Caco-2 (cell line): ENCODE measurements around the gene SERBP1. TPM values are rescaled to one million over a fixed set of nuclear protein-coding genes. Genes with fewer than 3 reads are reported as not detected.

Experiments used
- BruUV-seq: library from RNA; stranded (reverse); fragments of 400-500 nt; replicated peaks from 2 replicates; lab custom pipeline; 2021; lab: Mats Ljungman, UMichigan
- CTCF ChIA-PET: fragments of 300-600 bp; sonication (Branson Sonifier 250); formaldehyde crosslinking; loops from one replicate; lab custom pipeline; 2022; ENCODE audit warnings: antibody characterized with exemption; lab: Charles Lee
- POLR2A ChIA-PET: fragments of 300-600 bp; sonication (Branson Sonifier 250); formaldehyde crosslinking; loops from one replicate; lab custom pipeline; 2022; ENCODE audit warnings: antibody characterized with exemption; lab: Charles Lee
- DNase-seq, 2 experiments: peaks; one replicate each; pipeline versions ENCODE4 v3.0.0 to v3.0.0-alpha.2; 2020 to 2022
- H3K27me3 ChIP-seq: replicated peaks from 2 replicates; pipeline ENCODE4 v1.6.0; 2011; ENCODE audit warnings: low read length; ENCODE audit not compliant: control insufficient read depth, insufficient read depth
- H3K36me3 ChIP-seq: 2 replicates; pipeline ENCODE4 v1.5.1; 2011; ENCODE audit warnings: low read length; ENCODE audit not compliant: control insufficient read depth, insufficient read depth
- H3K4me1 ChIP-seq: fragments of 250-450 bp; sonication (Bioruptor Pico); 2 replicates; pipeline ENCODE4 v1.5.1; 2020; ENCODE audit warnings: mild to moderate bottlenecking
- H3K4me3 ChIP-seq: 2 replicates; pipeline ENCODE4 v1.5.1; 2011; ENCODE audit warnings: low read depth, mild to moderate bottlenecking, control low read depth, low read length
- H3K9me3 ChIP-seq: fragments of 250-450 bp; sonication (Bioruptor Pico); 2 replicates; pipeline ENCODE4 v1.5.1; 2020; ENCODE audit warnings: mild to moderate bottlenecking, moderate library complexity
- H3K27ac Mint-ChIP-seq: one replicate; pipeline ENCODE4 v1.8.0; 2022; ENCODE audit warnings: mixed read lengths; ENCODE audit not compliant: unreplicated experiment
- H3K27me3 Mint-ChIP-seq: one replicate; pipeline ENCODE4 v1.8.0; 2022; ENCODE audit warnings: mixed read lengths; ENCODE audit not compliant: insufficient read depth, unreplicated experiment
- H3K36me3 Mint-ChIP-seq: one replicate; pipeline ENCODE4 v1.8.0; 2022; ENCODE audit warnings: mild to moderate bottlenecking, mixed read lengths; ENCODE audit not compliant: insufficient read depth, unreplicated experiment
- H3K4me1 Mint-ChIP-seq: one replicate; pipeline ENCODE4 v1.8.0; 2022; ENCODE audit warnings: low read depth, mixed read lengths; ENCODE audit not compliant: unreplicated experiment
- H3K4me3 Mint-ChIP-seq: one replicate; pipeline ENCODE4 v1.8.0; 2022; ENCODE audit warnings: mild to moderate bottlenecking, moderate library complexity, mixed read lengths; ENCODE audit not compliant: unreplicated experiment
- H3K9me3 Mint-ChIP-seq: one replicate; pipeline ENCODE4 v1.8.0; 2022; ENCODE audit warnings: mixed read lengths; ENCODE audit not compliant: unreplicated experiment
- CTCF ChIP-seq, 2 experiments: fragments of 200-600 bp in 1 of 2; IDR thresholded peaks; 1 replicate in 1 of 2; 2 replicates in 1 of 2; pipeline versions ENCODE4 v1.5.1 to v1.8.0; 2011 to 2022; ENCODE audit warnings: antibody characterized with exemption in 1 of 2, control low read depth in 1 of 2, inconsistent platforms in 1 of 2, low read depth in 1 of 2, low read length in 1 of 2, mild to moderate bottlenecking in 1 of 2, moderate library complexity in 1 of 2; ENCODE audit not compliant: insufficient read depth in 1 of 2, severe bottlenecking in 1 of 2, unreplicated experiment in 1 of 2
- intact Hi-C: fragments of 100-400 bp; cut with micrococcal nuclease; formaldehyde crosslinking; loops from one replicate; pipeline ENCODE4 v1.10.0; 2022; ENCODE audit not compliant: unreplicated experiment
- total RNA-seq: library from RNA; stranded (reverse); gene quantifications from 2 replicates; pipeline ENCODE4 v1.2.3, GENCODE V29; 2022

The SERBP1 gene
- total RNA-seq, 1 experiment from 2014 or later: 182 TPM

GRCh38 chr1:67371681-67372080 is 58.5 kb downstream of the SERBP1 start:
- H3K4me1 ChIP-seq: 0 out of 2 replicates have a peak, but pooled peaks cover 6% of the 10 kb centered on the region
- H3K36me3 ChIP-seq: no peaks in the 10 kb centered on the region
- intact Hi-C loops: no loop called here
- no peaks in the 10 kb centered on the region for H3K36me3 Mint-ChIP-seq
- H3K4me3 ChIP-seq: no peak overlapping the region
- no peaks in the 10 kb centered on the region for H3K9me3 Mint-ChIP-seq
- peaks cover 7% of the 10 kb centered on the region for H3K4me1 Mint-ChIP-seq
- H3K4me3 Mint-ChIP-seq: no peak overlapping the region
- ChIA-PET CTCF (no interaction called here), POLR2A (no interaction called here)
- no peak for DNase-seq
- H3K27me3 Mint-ChIP-seq: no peaks in the 10 kb centered on the region
- BruUV-seq: no TSS peak
- H3K27ac Mint-ChIP-seq: no peak overlapping the region
- no peak for TF ChIP-seq CTCF (IDR thresholded peaks at IDR 0.05; ENCODE audit: insufficient read depth in 1 of 2, low read depth in 1 of 2, low read length in 1 of 2, severe bottlenecking in 1 of 2, unreplicated experiment in 1 of 2)
- no peaks in the 10 kb centered on the region for H3K9me3 ChIP-seq
- H3K27me3 ChIP-seq: no peaks in the 10 kb centered on the region

- H3K36me3 ChIP-seq: no peaks in the 10 kb centered on the region
- H3K9me3 ChIP-seq: no peaks in the 10 kb centered on the region
- no peak overlapping the region for H3K27ac Mint-ChIP-seq
- CTCF ChIA-PET: no interaction called here
- H3K36me3 Mint-ChIP-seq: no peaks in the 10 kb centered on the region
- no peak for DNase-seq
- H3K4me3 ChIP-seq: no peak overlapping the region
- H3K4me1 Mint-ChIP-seq: peaks cover under 1% of the 10 kb centered on the region
- intact Hi-C loops: no loop called here
- TF ChIP-seq CTCF (IDR thresholded peaks at IDR 0.05; ENCODE audit: insufficient read depth in 1 of 2, low read depth in 1 of 2, low read length in 1 of 2, severe bottlenecking in 1 of 2, unreplicated experiment in 1 of 2): no peak
- H3K4me1 ChIP-seq: 0 out of 2 replicates have a peak, but pooled peaks cover 1% of the 10 kb centered on the region
- H3K27me3 ChIP-seq: no peaks in the 10 kb centered on the region
- no peaks in the 10 kb centered on the region for H3K27me3 Mint-ChIP-seq
- POLR2A ChIA-PET: no interaction called here
- H3K9me3 Mint-ChIP-seq: no peaks in the 10 kb centered on the region
- no peak overlapping the region for H3K4me3 Mint-ChIP-seq
- BruUV-seq: no TSS peak
These were observed 59.2 kb downstream of the SERBP1 start for GRCh38 chr1:67371043-67371442.

GRCh38 chr1:67368046-67368514 is 62.1 kb downstream of the SERBP1 start:
- no peak overlapping the region for H3K4me3 ChIP-seq
- CTCF ChIA-PET: no interaction called here
- no peaks in the 10 kb centered on the region for H3K36me3 ChIP-seq
- no peaks in the 10 kb centered on the region for H3K9me3 Mint-ChIP-seq
- H3K27me3 ChIP-seq: no peaks in the 10 kb centered on the region
- H3K4me1 Mint-ChIP-seq: no peaks in the 10 kb centered on the region
- H3K9me3 ChIP-seq: no peaks in the 10 kb centered on the region
- H3K27ac Mint-ChIP-seq: no peak overlapping the region
- no peaks in the 10 kb centered on the region for H3K27me3 Mint-ChIP-seq
- H3K4me3 Mint-ChIP-seq: no peak overlapping the region
- BruUV-seq: no TSS peak
- H3K36me3 Mint-ChIP-seq: no peaks in the 10 kb centered on the region
- no peaks in the 10 kb centered on the region for H3K4me1 ChIP-seq
- intact Hi-C loops: no loop called here
- POLR2A ChIA-PET: interaction anchor here (0.6 kb wide), 1 partner anchor 417 kb away, joined by 5 read pairs; no protein-coding TSS in a partner anchor
- DNase-seq: no peak
- no peak for TF ChIP-seq CTCF (IDR thresholded peaks at IDR 0.05; ENCODE audit: insufficient read depth in 1 of 2, low read depth in 1 of 2, low read length in 1 of 2, severe bottlenecking in 1 of 2, unreplicated experiment in 1 of 2)
